ENCODE results near the gene ZSCAN16. TPM values are rescaled to one million over a fixed set of nuclear protein-coding genes. Genes with fewer than 3 reads are reported as not detected.

ZSCAN16 gene
- total and polyA plus RNA-seq, 9 of the 15 experiments (the other 6 are each of a cell fraction or from before 2014, with no cell fraction given), result 0.08 TPM; not detected in 8

DNA sequence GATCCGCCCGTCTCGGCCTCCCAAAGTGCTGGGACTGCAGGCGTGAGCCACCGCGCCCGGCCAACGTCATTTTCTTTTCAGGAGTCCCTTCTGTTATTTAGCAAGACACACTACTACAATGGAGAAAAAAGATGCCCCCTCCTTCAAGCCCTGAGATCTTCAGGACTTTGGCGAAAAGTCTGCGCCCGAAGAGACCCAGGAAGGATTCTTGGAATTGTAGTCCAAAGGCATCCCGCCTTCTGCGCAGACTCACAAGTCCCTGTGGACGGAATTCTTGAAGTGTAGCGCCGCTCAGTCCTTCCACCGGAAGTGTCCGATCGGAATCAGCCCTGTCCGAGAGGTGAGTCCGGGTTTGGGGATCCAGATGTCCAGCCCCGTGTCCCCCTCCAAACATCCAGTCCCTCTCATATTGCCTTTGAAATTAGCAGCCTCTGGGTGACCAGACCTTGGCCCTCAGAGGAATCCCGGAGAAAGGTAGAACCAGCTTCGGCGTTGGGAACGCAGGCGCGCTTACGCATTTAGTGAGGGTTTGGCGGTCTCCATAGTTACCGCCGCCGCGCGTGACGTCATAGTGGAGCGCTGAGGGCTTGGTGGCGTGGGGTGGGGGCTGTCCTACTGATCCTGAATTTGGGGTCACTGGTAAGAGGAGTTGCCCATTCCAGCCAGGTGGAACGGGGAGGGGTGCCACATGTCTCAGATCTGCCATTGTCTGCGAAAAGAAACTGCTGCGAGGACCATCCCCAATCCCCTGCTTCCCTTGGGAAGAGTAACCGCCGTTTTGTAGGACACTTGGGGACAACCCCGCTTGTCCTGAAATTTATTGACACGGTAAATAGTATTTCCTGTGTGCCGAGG, 43.6 kb upstream of the ZSCAN16 start (continued):
- TF ChIP-seq, protein P1, sequence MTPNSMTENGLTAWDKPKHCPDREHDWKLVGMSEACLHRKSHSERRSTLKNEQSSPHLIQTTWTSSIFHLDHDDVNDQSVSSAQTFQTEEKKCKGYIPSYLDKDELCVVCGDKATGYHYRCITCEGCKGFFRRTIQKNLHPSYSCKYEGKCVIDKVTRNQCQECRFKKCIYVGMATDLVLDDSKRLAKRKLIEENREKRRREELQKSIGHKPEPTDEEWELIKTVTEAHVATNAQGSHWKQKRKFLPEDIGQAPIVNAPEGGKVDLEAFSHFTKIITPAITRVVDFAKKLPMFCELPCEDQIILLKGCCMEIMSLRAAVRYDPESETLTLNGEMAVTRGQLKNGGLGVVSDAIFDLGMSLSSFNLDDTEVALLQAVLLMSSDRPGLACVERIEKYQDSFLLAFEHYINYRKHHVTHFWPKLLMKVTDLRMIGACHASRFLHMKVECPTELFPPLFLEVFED (CRISPR knock-in tag; conservative IDR thresholded peaks at IDR 0.05), result 0 out of 2 replicates have a peak, but pooled peaks have one; percentile 26
- TF ChIP-seq ESRRB (CRISPR knock-in tag; IDR thresholded peaks at IDR 0.05; ENCODE audit: borderline replicate concordance) (no peak), ZNF644 (tag; IDR thresholded peaks at IDR 0.05; ENCODE audit: low read depth) (peak; percentile 91; the same call in 1 of the 2 replicates), POLR2AphosphoS5 (IDR thresholded peaks at IDR 0.05; ENCODE audit: control insufficient read depth, insufficient read depth, low read depth, low read length) (peak; percentile 69), ZNF232 (CRISPR knock-in tag; IDR thresholded peaks at IDR 0.05) (no peak), ZNF354B (CRISPR knock-in tag; IDR thresholded peaks at IDR 0.05) (no peak; the same call in 1 of the 2 replicates), ELF1 (tag; IDR thresholded peaks at IDR 0.05) (peak; percentile 88), CBX8 (IDR thresholded peaks at IDR 0.05; ENCODE audit: borderline replicate concordance, extremely low read depth, low read depth, low read length, poor library complexity, severe bottlenecking) (no peak), TAF9B (IDR thresholded peaks at IDR 0.05; ENCODE audit: partially characterized antibody) (peak; percentile 78), ZNF324 (CRISPR knock-in tag; IDR thresholded peaks at IDR 0.05) (peak; percentile 53; the same call in 1 of the 2 replicates), HNRNPK (IDR thresholded peaks at IDR 0.05; ENCODE audit: low read depth, low read length, poor library complexity, severe bottlenecking) (no peak), ZNF140 (CRISPR knock-in tag; IDR thresholded peaks at IDR 0.05) (no peak), ZNF589 (CRISPR knock-in tag; IDR thresholded peaks at IDR 0.05; ENCODE audit: low read depth) (no peak), YBX1 (IDR thresholded peaks at IDR 0.05) (no peak)
- TF ChIP-seq, protein P2, sequence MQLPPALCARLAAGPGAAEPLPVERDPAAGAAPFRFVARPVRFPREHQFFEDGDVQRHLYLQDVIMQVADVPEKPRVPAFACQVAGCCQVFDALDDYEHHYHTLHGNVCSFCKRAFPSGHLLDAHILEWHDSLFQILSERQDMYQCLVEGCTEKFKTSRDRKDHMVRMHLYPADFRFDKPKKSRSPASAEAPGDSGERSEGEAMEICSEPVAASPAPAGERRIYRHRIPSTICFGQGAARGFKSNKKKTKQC (CRISPR knock-in tag; IDR thresholded peaks at IDR 0.05), result no peak
- TF ChIP-seq, protein P3, sequence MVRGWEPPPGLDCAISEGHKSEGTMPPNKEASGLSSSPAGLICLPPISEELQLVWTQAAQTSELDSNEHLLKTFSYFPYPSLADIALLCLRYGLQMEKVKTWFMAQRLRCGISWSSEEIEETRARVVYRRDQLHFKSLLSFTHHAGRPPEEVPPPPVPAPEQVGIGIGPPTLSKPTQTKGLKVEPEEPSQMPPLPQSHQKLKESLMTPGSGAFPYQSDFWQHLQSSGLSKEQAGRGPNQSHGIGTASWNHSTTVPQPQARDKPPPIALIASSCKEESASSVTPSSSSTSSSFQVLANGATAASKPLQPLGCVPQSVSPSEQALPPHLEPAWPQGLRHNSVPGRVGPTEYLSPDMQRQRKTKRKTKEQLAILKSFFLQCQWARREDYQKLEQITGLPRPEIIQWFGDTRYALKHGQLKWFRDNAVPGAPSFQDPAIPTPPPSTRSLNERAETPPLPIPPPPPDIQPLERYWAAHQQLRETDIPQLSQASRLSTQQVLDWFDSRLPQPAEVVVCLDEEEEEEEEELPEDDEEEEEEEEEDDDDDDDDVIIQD (CRISPR knock-in tag; IDR thresholded peaks at IDR 0.05), result 0 out of 2 replicates have a peak, but pooled peaks have one; percentile 38
- TF ChIP-seq, protein P4, sequence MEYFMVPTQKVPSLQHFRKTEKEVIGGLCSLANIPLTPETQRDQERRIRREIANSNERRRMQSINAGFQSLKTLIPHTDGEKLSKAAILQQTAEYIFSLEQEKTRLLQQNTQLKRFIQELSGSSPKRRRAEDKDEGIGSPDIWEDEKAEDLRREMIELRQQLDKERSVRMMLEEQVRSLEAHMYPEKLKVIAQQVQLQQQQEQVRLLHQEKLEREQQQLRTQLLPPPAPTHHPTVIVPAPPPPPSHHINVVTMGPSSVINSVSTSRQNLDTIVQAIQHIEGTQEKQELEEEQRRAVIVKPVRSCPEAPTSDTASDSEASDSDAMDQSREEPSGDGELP (CRISPR knock-in tag; IDR thresholded peaks at IDR 0.05; ENCODE audit: borderline replicate concordance), result peak; percentile 84
- TF ChIP-seq, protein P5, sequence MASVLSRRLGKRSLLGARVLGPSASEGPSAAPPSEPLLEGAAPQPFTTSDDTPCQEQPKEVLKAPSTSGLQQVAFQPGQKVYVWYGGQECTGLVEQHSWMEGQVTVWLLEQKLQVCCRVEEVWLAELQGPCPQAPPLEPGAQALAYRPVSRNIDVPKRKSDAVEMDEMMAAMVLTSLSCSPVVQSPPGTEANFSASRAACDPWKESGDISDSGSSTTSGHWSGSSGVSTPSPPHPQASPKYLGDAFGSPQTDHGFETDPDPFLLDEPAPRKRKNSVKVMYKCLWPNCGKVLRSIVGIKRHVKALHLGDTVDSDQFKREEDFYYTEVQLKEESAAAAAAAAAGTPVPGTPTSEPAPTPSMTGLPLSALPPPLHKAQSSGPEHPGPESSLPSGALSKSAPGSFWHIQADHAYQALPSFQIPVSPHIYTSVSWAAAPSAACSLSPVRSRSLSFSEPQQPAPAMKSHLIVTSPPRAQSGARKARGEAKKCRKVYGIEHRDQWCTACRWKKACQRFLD (CRISPR knock-in tag; IDR thresholded peaks at IDR 0.05), result peak; percentile 27; the same call in 1 of the 2 replicates
